HepG2 (cell line): Measurements from ENCODE around the gene HACD1. TPM values are rescaled to one million over a fixed set of nuclear protein-coding genes. Genes with fewer than 3 reads are reported as not detected.
A peak's percentile ranks its signal among the peaks of the same experiment; 100 is the strongest.

Experiments used
- ATAC-seq: fragments of 200-7000 bp; cut with Tn5 transposase; 3 replicates; pipeline ENCODE4 v1.9.1; 2020; ENCODE audit warnings: mild to moderate bottlenecking, moderate library complexity
- BruUV-seq: library from RNA; stranded (reverse); fragments of 400-500 nt; replicated peaks from 2 replicates; lab custom pipeline; 2021; lab: Mats Ljungman, UMichigan
- CTCF ChIA-PET: fragments of 300-600 bp; formaldehyde crosslinking; extraction: SDS; loops from one replicate; lab custom pipeline; 2021; ENCODE audit warnings: low total read pairs, inconsistent platforms, low intra/inter-chr PET ratio; lab: Yijun Ruan, JAX
- POLR2A ChIA-PET: fragments of 350-600 bp; sonication (Branson Sonifier 250); formaldehyde crosslinking; loops from one replicate; lab custom pipeline; 2020; ENCODE audit warnings: antibody characterized with exemption, inconsistent platforms; lab: Yijun Ruan, JAX
- DNase-seq: peaks from one replicate; pipeline ENCODE4 v3.0.0-alpha.2; 2015; ENCODE audit warnings: low spot score
- FAIRE-seq: peaks from 3 replicates; lab custom pipeline; 2011; peaks lifted over from hg19 to GRCh38; lab: Jason Lieb, UNC
- H2AFZ ChIP-seq: one replicate; pipeline ENCODE4 v1.6.1; 2011; ENCODE audit warnings: low read length, inconsistent platforms
- H3K27ac ChIP-seq: fragments of 300-600 bp; 3 replicates; pipeline ENCODE4 v1.8.0; 2011; ENCODE audit warnings: mixed run types, mild to moderate bottlenecking, mixed read lengths, low read length, inconsistent platforms; ENCODE audit not compliant: insufficient read depth; ENCODE audit errors: extremely low read length
- H3K27me3 ChIP-seq, 2 experiments: fragments of 200-600 bp in 1 of 2; 2 replicates in 1 of 2; 3 replicates in 1 of 2; pipeline versions ENCODE4 v1.6.0 to v1.8.0; 2011; ENCODE audit warnings: low read length in 2 of 2, mild to moderate bottlenecking in 2 of 2, moderate library complexity in 2 of 2, inconsistent platforms in 1 of 2; ENCODE audit not compliant: insufficient read depth in 2 of 2, control insufficient read depth in 1 of 2
- H3K36me3 ChIP-seq, 2 experiments: fragments of 200-600 bp in 1 of 2; replicated peaks in 1 of 2; 2 replicates in 1 of 2; 3 replicates in 1 of 2; pipeline versions ENCODE4 v1.5.1 to v1.8.0; 2011; ENCODE audit warnings: low read length in 2 of 2, inconsistent platforms in 1 of 2; ENCODE audit not compliant: insufficient read depth in 2 of 2, control insufficient read depth in 1 of 2
- H3K4me1 ChIP-seq: 2 replicates; pipeline ENCODE4 v1.5.1; 2012; ENCODE audit warnings: low read length, inconsistent platforms; ENCODE audit not compliant: insufficient read depth
- H3K4me2 ChIP-seq: 2 replicates; pipeline ENCODE4 v1.6.0; 2011; ENCODE audit warnings: low read depth, low read length, inconsistent platforms
- H3K4me3 ChIP-seq, 3 experiments: fragments of 200-600 bp in 1 of 3; sonication (generic), shearing (Covaris generic) in 1 of 3; replicated peaks in 1 of 3; 2 replicates each; pipeline ENCODE4 v1.5.1; 2011 to 2016; ENCODE audit warnings: low read length in 3 of 3, inconsistent platforms in 2 of 3, low read depth in 2 of 3, mild to moderate bottlenecking in 2 of 3, control low read depth in 1 of 3, mixed read lengths in 1 of 3; ENCODE audit not compliant: insufficient read depth in 1 of 3
- H3K79me2 ChIP-seq: one replicate; pipeline ENCODE4 v1.6.1; 2011; ENCODE audit warnings: low read length, inconsistent platforms; ENCODE audit not compliant: insufficient read depth
- H3K9ac ChIP-seq: 2 replicates; pipeline ENCODE4 v1.6.0; 2011; ENCODE audit warnings: mild to moderate bottlenecking, low read depth, low read length, inconsistent platforms; ENCODE audit not compliant: insufficient read depth
- H3K9me3 ChIP-seq: 2 replicates; pipeline ENCODE4 v1.5.1; 2012; ENCODE audit warnings: mild to moderate bottlenecking, low read length
- H4K20me1 ChIP-seq: 2 replicates; pipeline ENCODE4 v1.6.0; 2011; ENCODE audit warnings: inconsistent platforms, mild to moderate bottlenecking, low read length, moderate library complexity; ENCODE audit not compliant: insufficient read depth
- CCAR2 ChIP-seq: fragments of 200-400 bp; formaldehyde crosslinking; optimal IDR thresholded peaks from 2 replicates; pipeline ENCODE3; 2018; ENCODE audit warnings: low read depth, mild to moderate bottlenecking, low read length, moderate library complexity
- DNMT1 ChIP-seq: sonication (generic); formaldehyde crosslinking; IDR thresholded peaks from 2 replicates; pipeline ENCODE4 v1.5.1; 2020; ENCODE audit warnings: mild to moderate bottlenecking, missing genetic modification reagents
- HMGA1 ChIP-seq: sonication (generic); formaldehyde crosslinking; conservative IDR thresholded peaks from 2 replicates; pipeline ENCODE4 v1.4.0; 2020; ENCODE audit warnings: missing genetic modification reagents
- MNT ChIP-seq: fragments of 450-650 bp; IDR thresholded peaks from 2 replicates; pipeline ENCODE4 v1.6.1; 2016
- MTA3 ChIP-seq: sonication (generic); formaldehyde crosslinking; IDR thresholded peaks from 2 replicates; pipeline ENCODE4 v1.4.0; 2020; ENCODE audit warnings: missing genetic modification reagents
- TFDP1 ChIP-seq: IDR thresholded peaks from 2 replicates; pipeline ENCODE4 v1.6.1; 2016; ENCODE audit warnings: missing compliant biosample characterization, missing genetic modification reagents, borderline replicate concordance
- ZBTB49 ChIP-seq: sonication (generic); formaldehyde crosslinking; IDR thresholded peaks from 2 replicates; pipeline ENCODE4 v1.4.0; 2020; ENCODE audit warnings: missing genetic modification reagents, borderline replicate concordance
- ZFP36 ChIP-seq: fragments of 150-350 bp; IDR thresholded peaks from 2 replicates; pipeline ENCODE4 v1.6.1; 2018; ENCODE audit warnings: borderline replicate concordance, low read length, low read depth; ENCODE audit not compliant: partially characterized antibody
- ZNF207 ChIP-seq: fragments of 450-650 bp; IDR thresholded peaks from 2 replicates; pipeline ENCODE4 v1.6.1; 2016; ENCODE audit warnings: antibody characterized with exemption, borderline replicate concordance
- ZNF7 ChIP-seq: IDR thresholded peaks from 2 replicates; pipeline ENCODE4 v1.6.1; 2016; ENCODE audit warnings: missing biosample characterization, missing genetic modification reagents
- ZNF780A ChIP-seq: sonication (generic); formaldehyde crosslinking; IDR thresholded peaks from 2 replicates; pipeline ENCODE4 v1.8.0; 2022; ENCODE audit warnings: mild to moderate bottlenecking, missing genetic modification reagents, moderate library complexity
- WGBS: methylation state at CpG from one replicate; pipeline ENCODE4 v1.1.6; 2017; ENCODE audit warnings: low lambda C conversion rate; 5-methylcytosine and 5-hydroxymethylcytosine counted together
- in situ Hi-C: cut with HindIII; loops from 2 replicates; pipeline ENCODE4 v1.10.0; 2017; ENCODE audit warnings: low pct_unique_long_range_greater_than_20kb; ENCODE audit not compliant: extremely low pct_ligation_motif_present
- intact Hi-C: fragments of 100-400 bp; cut with micrococcal nuclease; formaldehyde crosslinking; loops from one replicate; pipeline ENCODE4 v1.10.0; 2022; ENCODE audit not compliant: unreplicated experiment
- polyA plus RNA-seq, 8 experiments: library from polyadenylated mRNA; depleted of rRNA in 3 of 8; stranded (reverse) in 7 of 8; unstranded in 1 of 8; fragments of >200 nt; fragmentation: Illumina TruSeq in 4 of 8; extraction: Trizol in 4 of 8; gene quantifications; 2 replicates each; pipeline versions ENCODE4 v1.2.1 to v1.2.3, GENCODE V29; 2011 to 2016; ENCODE audit warnings: low read depth in 4 of 8, missing spikeins in 1 of 8, mixed read lengths in 1 of 8; ENCODE audit not compliant: insufficient read depth in 1 of 8
- total RNA-seq, 5 experiments: library from RNA; depleted of rRNA; stranded (reverse); fragments of >200 nt; fragmentation: Illumina TruSeq; extraction: Trizol; gene quantifications; 2 replicates each; pipeline ENCODE4 v1.2.3, GENCODE V29; 2016; ENCODE audit warnings: low read depth in 1 of 5

Gene HACD1
- total and polyA plus RNA-seq, 2 of the 13 experiments (the other 11 are each of a cell fraction or from before 2014, with no cell fraction given): 43.4 to 47.6 TPM

GRCh38 chr10:17626656-17627055 is 9.5 kb upstream of the HACD1 start:
- intact Hi-C loops: no loop called here
- FAIRE-seq: no peak
- Histone ChIP-seq H3K4me3 (no peak overlapping the region), H2AFZ (no peak overlapping the region), H3K9ac (no peak overlapping the region), H3K36me3 (no peaks in the 10 kb centered on the region), H3K27me3 (peaks cover 0 to 16% of the 10 kb centered on the region in 2 experiments; a peak in 1 of 5 replicates), H3K4me2 (no peak overlapping the region), H4K20me1 (no peaks in the 10 kb centered on the region), H3K27ac (no peak overlapping the region), H3K79me2 (no peaks in the 10 kb centered on the region), H3K9me3 (no peaks in the 10 kb centered on the region), H3K4me1 (peaks cover 5% of the 10 kb centered on the region)
- BruUV-seq: no TSS peak
- no peak for ATAC-seq
- DNase-seq: no peak
- ChIA-PET POLR2A (interaction anchor here (0.6 to 2.7 kb wide), 2 partner anchors 10 to 504 kb away, joined by 3 to 8 read pairs; partner anchors contain the start of gene HACD1), CTCF (no interaction called here)
- no peak for TF ChIP-seq CCAR2
- peak; percentile 80 for TF ChIP-seq ZNF7 (CRISPR knock-in tag)
- TF ChIP-seq, all 625 proteins: peak for 1
- WGBS: 0% methylated on average over 1 of the region's 1 CpG
- in situ Hi-C loops: no loop called here

GRCh38 chr10:17624996-17625395 is 7.8 kb upstream of the HACD1 start:
- Histone ChIP-seq H3K4me3 (no peak overlapping the region), H3K36me3 (no peaks in the 10 kb centered on the region), H3K4me2 (peak overlapping the region; percentile 18; the same call in 1 of the 2 replicates), H3K27me3 (peaks cover 0 to 20% of the 10 kb centered on the region in 2 experiments; a peak in 1 of 5 replicates), H3K4me1 (peaks cover 5% of the 10 kb centered on the region), H4K20me1 (no peaks in the 10 kb centered on the region), H3K9ac (no peak overlapping the region), H3K27ac (no peak overlapping the region), H2AFZ (no peak overlapping the region), H3K79me2 (no peaks in the 10 kb centered on the region), H3K9me3 (no peaks in the 10 kb centered on the region)
- in situ Hi-C loops: loop anchor here (25.0 kb wide), 1 partner anchor 487 kb away; no protein-coding TSS in a partner anchor
- POLR2A ChIA-PET: interaction anchor here (2.7 kb wide), 1 partner anchor 8 kb away, joined by 8 read pairs; the partner anchor contains the start of gene HACD1
- intact Hi-C loops: no loop called here
- FAIRE-seq (no peak), DNase-seq (no peak), ATAC-seq (no peak)
- 0% methylated on average over 2 of the region's 3 CpGs for WGBS
- TF ChIP-seq MNT (no peak), ZFP36 (no peak), TFDP1 (CRISPR knock-in tag) (no peak), ZBTB49 (CRISPR knock-in tag) (no peak), ZNF780A (no peak), DNMT1 (CRISPR knock-in tag) (no peak), HMGA1 (no peak), MTA3 (CRISPR knock-in tag) (no peak), ZNF207 (no peak)
- CTCF ChIA-PET: no interaction called here
- BruUV-seq: no TSS peak
